NCI-H146 (cell line): ENCODE results near the gene FBLN1.

Experiments
- DNase-seq: peaks from one replicate; lab custom pipeline; 2025; lab: John Stamatoyannopoulos, UW

FBLN1 gene

DNA sequence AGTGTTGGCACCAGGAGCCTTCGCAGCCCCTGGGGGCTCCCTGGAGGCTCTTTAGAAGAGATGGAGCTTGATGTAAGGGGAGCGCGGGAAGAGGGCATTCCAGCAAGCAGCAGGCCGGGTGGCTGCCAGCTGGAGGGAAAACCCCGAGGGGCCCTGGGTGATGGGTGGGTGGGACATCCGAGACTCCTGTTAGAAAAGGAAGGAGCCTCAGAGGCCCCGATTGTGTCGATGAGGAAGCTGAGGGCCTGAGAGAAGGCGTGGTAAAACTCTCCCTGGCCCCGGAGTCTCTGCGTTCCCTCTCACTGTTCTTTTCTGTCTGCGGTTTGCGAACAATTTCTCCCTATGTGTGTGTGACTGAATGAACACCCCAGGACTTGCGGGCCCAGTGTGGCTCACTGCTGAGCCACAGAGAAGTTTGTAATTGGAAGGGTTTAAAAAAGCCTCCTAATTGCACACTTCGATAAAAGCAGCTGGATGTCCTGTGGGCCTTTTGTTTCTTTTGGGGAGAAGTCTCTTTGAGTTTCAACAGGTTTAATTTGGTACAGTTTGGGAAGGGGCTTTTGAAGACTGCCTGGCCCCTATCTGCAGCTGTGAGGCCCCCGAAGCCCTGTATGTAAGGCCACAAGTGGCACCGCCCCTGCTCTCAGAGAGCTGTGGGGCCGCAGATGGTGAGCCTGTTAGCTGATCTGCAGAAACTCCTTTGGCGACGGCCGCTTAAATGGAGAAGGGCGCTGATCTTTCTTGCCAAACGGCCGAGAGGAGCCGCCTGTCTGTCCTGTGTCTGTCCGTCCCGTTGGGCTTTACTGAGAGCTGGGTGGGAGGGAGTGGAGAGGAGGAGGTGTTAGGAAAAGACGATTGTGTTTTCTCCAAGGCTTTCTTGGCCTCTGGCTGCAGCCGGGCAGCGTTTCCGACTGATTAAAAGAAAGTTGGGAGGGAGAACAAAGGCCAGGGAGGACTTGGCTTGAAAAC lies 2.0 kb downstream of the FBLN1 start:
- no peak for DNase-seq

DNA sequence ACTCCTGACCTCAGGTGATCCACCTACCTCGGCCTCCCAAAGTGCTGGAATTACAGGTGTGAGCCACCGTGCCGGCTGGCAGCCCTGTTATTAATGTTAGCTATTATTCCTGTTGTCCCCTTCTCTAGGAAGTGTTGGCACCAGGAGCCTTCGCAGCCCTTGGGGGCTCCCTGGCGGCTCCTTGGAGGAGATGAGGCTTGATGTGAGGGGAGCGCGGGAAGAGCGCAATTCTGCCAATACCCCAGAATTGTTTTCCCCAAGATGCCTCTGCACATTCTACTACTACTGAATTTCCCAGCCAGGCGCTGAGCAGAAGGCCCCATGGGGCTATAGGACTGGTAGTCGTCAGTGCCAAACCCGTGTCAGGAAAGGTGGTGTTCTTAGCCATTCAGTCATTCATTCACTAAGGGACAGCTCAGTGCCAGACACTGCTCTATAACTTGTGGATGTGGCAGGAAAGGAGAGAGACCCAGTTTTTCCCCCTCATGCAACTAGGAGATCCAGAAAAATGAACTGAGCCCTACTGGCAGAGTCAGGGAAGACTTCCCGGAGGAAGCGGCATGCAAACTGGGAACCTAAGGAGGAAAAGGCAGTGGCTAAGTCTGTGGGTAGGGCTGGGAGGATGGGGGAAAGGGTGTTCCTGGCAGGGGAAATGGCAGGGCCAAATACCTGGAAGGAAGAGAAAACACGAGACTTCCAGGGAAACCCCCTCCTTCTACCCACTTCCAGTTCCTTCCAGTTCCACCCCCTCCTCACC lies 3.5 kb downstream of the FBLN1 start:
- DNase-seq, result no peak

DNA sequence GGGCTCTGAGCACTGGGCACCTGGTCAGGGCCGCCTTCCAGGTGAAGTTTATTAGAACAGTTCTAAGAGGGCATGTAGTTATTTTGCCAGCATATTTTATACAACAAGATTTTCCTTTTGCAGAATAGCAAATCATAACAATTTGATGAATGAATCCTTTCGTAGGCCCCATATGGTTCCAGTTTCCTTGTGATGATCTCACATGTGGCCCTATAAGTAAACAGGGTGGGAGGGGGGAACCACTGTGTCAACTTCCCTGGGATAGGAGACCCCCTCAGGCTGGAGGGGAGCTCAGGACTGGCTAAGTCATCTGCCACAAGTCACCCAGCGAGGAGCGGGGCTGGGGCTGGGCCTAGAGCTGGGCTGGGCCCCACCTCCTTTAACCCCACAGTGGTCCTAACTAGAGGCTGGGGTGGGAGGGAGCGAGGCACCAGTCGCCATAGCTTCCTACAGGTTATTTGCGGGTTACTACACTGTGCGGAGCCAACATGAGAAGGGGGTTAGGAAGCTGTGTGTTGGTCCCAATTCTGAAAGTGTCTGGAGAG lies 4.2 kb downstream of the FBLN1 start:
- DNase-seq, result no peak

DNA sequence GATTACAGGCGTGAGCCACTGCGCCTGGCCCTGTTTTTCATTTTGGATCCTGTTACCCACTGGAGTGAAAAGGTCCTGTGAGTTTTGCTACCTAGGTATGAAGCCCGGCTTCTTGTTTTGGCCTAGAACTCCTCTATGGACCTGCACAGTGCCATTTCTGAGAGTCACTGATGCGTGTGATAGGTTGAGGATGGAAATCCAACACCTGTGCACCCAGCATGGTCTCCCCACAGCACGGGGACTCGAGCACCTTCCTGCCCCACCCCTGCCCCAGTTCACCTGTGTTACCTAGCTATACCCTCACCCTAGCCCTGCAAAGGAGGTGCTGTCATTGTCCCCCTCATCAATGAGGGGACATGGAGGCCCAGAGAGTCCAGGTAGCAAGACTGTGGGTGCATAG lies 5.1 kb downstream of the FBLN1 start:
- no peak for DNase-seq

DNA sequence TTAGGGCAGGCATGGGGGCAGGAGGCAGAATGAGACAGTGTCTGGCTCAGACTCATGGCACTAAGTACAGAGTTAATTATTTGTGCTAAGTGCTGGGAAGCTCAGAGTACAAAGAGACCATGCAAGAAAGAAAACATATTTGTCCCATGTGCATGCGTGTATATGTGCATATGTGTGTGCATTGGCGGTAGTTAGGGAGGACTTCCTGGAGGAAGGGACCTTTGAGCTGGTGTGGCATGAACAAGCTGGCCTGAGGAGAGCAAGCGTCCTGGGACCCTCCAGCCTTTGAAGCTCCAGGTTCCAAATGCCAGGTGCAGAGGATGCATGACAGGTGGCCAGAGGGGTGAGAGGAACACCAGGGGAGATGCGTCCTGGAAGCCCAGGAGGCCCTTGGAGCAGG lies 6.1 kb downstream of the FBLN1 start:
- no peak for DNase-seq

DNA sequence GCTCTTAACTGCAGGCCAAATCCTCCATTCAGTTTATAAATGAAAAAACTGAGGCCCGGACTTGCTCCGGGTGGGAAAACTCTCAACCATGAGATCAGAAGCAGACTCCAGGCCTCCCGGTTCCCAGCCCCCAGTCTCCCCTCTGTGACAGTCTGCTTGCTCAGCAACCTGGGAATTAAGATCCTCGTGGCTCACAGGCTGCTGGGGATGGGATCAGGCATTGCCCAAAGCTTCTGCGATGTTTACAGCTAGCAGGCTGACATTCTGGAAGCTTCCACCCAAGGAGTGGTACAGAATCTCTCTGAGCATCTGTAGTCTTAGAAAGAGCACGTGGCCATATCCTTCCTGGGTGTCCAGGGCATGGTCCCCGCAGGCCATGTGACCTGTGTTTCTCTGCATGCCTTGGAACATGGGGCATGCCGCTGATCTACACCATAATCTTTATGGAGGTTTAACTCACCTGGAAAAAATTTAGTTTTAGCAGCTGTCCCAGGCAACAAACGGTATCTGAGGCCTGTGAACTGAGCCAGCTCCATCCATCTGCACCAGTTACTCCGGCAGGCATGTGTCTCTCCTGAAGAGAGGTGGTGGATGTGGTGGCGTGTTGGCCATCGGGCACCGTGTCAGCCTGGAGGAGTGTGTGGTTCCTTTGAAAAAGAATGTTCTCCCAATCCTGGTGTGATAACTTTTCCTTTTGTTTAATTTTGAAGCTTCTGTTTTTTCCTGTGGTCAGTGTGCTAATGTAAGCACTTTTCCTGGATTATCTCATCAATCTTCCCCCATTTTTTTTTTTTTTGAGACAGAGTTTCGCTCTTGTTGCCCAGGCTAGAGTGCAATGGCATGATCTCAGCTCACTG lies 7.9 kb downstream of the FBLN1 start:
- DNase-seq, result no peak

DNA sequence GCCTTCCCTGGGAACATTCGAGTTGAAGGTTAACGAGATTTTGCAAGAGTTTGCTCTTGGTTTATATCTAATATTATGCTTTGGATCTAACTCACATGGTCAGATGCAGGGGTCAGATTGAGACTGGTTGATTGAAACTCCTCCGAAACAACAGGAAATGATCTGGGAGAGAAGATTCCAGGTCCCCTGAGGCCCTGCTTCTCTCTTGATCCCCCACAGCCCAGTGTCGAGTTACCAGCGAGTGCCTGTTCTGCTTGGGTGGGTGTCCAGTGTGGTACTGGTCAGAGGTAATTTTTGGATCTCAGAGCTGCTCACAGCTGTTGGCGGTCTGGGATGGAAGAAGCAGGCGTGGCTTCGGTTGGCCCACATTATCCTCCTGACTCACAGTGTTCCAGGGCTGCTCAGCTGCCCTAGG lies 9.2 kb downstream of the FBLN1 start:
- DNase-seq, result no peak

DNA sequence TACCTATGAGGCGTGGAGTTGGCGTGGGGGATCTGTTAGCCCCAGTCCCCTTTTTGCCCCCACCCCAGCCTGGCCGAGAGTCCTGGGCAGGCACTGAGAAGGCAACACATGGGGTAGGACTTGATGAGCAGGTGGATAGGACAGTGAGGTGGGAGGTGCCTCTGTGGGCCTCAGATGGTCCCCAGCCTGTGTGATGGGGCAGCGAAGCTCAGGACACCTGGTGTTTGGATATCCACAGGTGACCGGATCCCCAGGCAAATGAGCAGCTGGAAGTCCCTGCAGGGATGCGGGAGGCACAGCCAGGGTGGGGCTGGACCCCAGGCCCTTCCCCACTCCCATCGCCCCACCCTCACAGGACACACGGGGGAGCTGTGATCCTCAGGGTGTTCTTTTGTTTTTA lies 9.7 kb downstream of the FBLN1 start:
- peak; percentile 89 for DNase-seq

DNA sequence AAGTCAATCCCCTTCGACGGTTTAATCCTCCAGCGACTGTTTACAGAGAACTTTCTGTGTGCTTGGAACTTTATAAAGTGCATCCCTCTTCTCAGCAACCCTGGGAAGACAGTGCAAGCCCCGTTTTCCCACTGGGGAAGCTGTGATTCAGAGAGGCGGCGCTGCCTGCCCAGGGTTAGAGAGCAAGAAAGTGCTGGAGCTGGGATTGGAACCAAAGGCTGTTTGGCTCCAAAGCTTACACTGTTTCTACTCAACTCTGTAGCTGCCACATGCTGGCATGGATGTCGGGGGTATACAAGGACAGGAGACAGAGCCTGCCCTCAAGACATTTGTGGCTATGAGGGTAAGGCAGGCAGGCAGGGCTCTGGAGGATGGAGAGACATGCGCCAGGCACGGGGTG lies 13.0 kb downstream of the FBLN1 start:
- no peak for DNase-seq

DNA sequence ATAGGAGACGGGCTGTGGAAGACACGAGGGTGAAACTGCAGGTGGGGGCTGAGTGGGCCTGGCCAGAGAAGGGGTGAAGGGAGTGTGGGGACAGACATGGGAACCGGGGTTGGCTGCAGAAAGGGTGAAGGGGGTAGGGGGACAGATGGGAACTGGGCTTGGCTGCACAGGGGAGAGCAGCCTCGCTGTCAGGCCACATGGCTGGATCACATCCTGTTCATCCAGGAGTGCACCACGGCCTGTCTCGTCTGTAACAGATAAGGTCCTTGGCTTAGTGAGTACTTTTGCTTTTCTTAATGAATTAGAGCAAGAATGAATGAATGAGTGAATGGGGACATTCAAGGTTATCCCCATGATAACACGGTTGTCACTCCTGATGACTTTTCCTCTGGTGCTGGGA lies 13.5 kb downstream of the FBLN1 start:
- no peak for DNase-seq

DNA sequence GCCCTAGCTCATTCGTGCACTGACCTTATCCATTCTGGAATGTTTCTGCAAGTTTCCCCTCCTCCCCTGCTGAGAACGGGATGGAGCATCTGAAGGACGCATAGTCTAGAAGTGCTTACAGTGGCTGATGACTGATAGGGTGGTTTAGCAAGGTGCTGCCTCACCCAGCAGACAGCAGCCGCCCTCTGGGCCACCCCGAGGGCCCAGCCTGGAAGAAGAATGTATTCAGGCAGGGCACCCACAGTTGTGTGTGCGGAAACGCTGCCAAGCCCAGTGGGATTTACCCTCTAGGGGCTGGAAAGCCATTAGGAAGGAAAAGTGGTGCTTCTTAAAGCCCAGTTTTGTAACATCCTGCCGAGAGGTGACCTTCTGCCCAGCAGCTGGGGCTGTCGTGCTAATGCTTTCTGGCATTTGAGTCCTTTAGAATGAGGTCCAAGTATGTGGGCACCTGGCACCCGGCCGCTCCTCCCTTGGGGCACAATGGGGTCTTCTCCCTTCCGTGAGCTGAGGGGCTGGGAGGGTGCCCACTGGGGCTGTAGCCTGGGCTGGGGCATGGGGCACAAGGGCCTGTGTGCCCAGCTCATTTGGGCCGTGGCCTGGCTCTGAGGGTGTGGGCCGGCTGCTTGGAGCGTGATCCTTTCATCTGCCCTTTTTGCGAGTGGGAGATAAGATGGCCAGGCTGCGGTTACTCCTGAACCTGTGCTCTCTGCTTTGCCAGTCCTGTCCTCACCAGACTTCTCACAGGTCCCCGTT lies 14.4 kb downstream of the FBLN1 start:
- DNase-seq, result no peak

DNA sequence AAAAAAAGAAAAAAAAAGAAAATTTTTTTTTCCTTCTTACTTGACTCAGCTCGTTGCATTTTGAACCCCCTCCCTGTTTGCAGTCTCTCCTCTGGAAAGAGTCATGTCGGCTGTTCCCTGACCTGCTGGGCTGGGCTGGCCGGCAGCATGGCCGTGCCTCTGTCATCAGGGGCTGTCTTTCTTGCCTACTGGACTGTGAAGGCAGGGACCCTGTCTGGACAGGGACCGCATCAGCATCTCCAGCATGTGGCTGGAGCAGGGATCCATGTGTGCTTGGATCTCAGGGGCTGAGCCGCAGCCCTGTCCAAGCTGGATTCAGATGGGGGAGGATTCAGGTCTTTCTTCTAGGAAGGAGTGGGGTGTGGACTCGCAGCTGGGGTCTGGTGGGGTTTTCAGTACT lies 15.5 kb downstream of the FBLN1 start:
- no peak for DNase-seq

DNA sequence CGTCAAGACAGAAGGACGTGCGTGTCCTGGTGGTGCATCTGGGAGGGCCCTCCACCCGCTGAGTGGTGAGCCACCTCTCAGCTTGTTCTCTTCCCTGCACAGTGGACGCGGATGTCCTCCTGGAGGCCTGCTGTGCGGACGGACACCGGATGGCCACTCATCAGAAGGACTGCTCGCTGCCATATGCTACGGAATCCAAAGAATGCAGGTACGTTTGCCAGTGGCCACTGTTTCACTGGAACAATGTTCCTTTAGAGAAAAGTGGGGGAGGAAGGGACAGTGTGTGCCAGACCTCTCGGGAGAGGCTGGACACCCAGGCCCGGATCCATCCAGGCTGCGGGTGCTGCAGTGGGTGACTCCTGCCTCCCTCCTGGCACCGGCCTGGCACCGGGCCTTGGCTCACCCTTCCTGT lies 15.9 kb downstream of the FBLN1 start:
- no peak for DNase-seq

DNA sequence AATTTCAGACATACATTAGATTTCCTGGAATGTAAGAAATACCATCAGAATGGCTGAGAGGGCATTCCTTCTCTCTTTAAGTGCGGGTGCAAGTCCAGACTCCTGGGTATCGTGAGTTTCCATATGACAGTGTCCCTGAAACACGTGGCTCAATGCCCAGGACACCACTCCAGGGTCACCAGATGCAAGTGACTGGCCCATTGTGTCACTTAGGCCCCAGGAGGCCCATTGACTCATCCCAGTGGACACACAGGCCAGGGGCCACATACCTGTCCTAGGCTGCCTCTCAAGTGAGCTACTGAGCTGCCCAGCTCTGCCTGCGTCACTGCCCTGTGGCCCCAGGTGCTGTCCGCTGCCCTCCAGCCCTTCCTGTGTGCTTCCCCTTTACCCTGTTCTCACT lies 18.5 kb downstream of the FBLN1 start:
- DNase-seq, result no peak

DNA sequence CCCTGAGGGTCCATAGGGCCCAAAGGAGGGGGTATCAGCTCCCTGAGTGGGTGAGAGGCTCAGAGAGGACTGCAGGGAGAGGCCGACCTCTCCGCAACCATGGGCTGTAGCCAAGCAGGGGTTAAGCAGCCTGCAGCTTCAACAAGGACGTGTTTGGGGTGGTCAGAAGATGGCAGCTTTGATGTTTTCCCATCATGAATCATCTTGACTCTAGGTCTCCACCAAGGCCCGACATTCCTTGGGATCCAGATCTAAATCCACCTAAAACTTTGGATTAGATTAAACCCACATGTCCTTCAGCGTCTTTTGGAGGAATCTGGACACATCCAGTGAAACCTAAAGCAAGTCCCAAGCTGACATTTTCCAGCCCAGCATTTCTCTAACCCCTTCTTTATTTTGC lies 19.8 kb downstream of the FBLN1 start:
- no peak for DNase-seq

DNA sequence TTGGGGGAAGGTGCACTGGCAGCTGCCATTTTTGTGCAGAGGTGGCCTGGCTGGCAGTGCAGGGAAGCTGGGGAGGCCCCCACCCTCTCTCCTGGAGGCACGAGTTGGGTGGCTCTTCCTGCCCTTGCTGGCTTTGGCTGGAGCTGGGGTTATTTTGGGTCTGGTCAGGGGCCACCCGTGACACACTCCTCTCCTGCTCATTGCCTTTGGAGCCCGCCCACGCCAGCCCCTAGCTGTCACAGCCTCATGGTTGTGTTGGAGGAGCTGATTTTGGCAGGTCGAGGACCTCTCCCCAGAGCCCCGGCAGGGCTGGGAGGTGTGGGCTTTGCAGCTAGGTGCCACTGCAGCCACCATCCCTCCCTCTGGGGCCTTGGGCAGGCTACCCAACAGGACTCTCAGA lies 21.5 kb downstream of the FBLN1 start:
- no peak for DNase-seq

DNA sequence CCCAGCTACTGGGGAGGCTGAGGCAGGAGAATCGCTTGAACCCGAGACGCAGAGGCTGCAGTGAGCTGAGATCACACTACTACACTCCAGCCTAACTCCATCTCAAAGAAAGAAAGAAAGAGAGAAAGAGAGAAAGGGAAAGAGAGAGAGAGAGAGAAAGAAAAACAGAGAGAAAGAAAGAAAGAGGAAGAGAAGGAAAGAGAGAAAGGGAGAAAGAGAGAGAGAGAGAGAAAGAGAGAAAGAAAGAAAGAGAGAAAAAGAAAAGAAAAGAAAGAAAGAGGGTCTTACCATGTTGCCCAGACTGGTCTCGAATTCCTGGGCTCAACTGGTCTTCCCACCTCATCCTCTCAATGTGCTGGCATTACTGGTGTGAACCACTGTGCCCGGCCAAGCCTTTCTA lies 22.3 kb downstream of the FBLN1 start:
- no peak for DNase-seq

DNA sequence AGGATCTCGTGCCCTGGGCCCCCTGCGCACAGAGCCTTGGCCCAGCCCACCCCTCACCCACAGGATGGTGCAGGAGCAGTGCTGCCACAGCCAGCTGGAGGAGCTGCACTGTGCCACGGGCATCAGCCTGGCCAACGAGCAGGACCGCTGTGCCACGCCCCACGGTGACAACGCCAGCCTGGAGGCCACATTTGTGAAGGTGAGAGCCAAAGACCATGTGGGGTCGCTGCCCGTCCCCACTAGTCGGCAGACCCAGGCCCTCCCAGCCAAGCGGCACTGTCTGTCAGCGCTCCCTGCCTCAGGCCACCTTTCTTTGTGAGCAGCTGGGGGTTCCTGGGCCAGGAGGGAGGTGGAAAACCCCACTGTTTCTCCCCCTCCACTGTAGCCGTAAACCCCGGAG lies 22.8 kb downstream of the FBLN1 start:
- DNase-seq, result no peak

DNA sequence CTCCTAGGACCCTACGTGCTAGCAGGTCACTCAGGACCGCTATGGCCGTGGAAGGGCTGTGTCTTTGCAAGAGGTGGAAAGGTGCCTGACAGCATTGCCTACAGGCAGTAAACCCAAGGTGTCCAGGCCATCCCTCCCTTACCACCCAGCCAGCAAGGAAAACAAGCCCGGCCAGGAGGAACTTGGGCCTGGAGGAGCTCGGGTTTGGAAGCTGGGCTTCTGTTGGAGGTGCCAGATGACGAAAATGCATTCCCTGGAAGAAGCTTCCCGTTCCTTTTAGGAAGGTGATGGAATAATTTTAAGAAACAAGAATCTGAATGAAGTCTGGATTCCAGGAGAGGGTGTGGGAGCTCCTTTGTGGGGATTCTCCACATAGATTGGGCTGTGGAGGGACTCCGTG lies 23.6 kb downstream of the FBLN1 start:
- no peak for DNase-seq

DNA sequence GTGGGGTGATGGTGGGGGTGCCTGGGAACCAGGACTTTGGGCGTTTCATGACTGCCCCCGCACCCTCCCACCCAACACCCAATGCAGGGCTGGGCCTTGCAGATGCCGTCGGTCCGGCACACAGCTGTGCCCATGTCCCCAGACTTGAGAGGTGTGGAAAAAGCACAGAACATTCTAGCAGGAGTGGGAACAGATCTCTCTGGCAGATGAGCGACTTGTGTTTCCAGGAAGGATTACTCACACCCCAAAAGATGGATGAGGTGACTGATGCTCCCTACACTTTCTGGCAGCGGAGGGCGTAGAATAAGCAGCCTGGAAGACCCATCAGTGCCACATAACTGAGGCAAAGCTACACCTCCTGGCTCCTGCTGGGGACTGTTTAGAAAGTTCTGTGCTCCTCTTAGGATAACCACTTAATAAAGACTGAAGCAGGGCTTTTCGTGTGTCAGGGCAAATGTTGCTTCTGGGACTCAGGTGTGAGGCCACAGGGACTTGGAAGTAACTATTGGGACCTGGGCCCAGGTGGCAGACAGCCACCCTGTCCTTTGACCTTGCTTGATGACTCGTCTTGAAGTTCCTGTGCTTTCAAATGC lies 24.2 kb downstream of the FBLN1 start:
- DNase-seq, result no peak

DNA sequence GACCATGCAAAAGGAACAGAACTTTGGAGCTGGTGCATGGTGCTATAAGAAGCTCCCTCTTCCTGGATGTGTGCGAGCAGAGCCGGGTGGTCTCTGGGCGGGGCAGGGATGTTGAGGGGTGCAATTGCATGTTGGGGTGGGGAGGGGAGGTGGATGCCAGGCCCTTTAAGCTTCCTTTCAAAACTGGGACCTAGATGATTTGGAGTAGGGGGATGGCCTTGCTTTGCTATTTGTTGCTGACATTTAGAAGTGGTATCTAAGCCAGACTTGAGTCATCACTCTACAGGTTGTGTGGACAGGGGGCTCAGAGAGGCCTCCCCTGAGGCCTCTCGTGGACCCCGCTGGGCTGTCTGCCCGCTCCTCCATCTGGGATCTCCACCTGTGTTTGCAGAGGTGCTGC lies 24.8 kb downstream of the FBLN1 start:
- no peak for DNase-seq
